NCI-H2107 (cell line): ENCODE results near the gene KDM2B.
"Not testable (repeated sequence)": the region's sequence is repeated elsewhere in the genome, so short reads cannot be mapped to it uniquely, and the experiment has no call there.

ENCODE experiments used
- DNase-seq: peaks from one replicate; lab custom pipeline; 2025; lab: John Stamatoyannopoulos, UW

Gene KDM2B

DNA sequence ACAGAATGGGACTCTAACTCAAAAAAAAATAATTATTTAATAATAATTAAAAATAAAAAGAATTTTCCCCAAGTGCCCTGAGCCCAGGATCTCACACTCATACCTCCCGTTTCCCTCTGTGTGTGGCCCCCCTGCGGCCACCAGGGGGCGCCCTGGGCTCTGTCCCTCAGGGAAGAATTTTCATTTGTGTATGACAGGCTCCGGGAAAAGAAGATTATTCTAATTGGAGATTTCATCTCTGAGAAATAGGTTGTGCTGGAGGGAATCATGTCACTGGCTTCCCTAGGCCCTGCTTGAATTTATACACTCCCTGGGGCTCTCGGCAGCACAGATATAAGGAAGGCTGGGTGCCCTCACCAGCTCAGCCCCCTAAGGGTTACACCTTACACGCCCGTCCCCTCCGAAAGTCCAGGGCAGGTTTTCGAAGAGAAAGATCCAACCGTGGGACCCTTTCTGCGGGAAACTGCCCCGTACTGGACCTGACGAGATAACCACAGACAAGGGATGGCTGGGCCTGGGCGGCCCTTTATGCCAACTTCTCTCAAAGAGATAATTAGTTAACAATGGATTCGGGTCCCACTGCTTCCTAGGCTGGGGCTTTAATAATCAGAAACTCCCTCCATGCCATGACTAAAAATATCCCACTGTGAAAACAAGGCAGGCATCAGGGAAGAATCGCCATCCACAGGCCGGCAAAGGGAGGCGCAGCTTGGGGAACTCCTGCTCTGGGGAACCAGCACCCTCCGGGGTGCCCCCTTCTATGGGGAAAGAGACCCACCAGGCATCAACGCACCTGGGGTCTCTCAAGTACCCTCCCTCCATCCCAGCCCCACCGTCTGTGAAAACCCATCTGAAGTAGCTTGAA is 80.7 kb downstream of the KDM2B start:
- peak; percentile 67 for DNase-seq

DNA sequence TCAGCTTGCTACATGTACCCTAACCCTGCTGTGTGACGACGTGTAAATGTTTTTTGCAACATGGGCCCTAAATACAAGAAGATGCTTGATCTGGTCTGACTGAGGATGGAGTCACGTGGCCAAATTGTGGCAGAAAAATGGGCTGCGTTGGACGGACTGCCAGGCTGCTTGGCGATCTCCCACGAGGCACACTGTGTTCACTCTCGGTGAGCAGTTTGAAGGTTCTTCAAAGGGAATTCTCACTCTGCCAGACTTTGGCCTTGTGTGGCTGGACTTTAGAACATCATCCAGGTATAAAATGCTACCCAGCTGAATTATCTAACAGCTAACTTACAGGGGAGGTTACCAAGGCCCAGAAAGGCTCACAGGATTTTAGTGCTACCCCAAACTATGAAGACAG is 85.1 kb downstream of the KDM2B start:
- no peak for DNase-seq

DNA sequence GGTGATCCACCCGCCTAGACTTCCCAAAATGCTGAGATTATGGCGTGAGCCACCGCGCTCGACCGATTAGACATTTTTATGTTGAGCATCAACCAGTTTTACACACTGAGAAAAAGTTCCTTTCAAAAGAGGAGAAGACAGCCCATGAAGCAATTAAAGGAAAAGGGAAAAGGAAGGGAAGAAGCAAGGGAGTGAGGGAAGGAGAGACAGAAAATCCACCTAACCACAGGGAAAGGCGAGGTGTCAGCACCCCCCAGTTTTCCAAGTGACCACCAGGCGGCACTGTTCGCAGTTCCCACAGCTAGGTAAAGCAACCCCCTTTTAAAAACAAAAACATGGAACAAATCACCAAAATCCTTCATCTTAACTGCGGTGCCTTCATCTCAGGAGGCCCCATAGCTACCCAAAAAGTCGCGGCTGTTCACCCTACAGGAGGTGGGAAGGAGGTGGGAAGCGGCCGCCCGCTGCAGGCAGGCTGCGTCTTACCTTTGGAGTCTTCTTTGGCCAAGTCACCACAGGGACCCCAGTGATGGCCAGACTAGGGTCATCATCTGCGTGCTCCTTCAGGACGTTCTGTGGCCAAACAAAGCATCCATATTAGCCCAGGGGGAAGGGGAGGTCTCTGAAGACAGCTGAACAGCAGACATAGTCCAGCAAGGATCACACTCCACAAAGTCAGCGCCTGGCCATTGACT is 86.6 kb downstream of the KDM2B start:
- no peak for DNase-seq

DNA sequence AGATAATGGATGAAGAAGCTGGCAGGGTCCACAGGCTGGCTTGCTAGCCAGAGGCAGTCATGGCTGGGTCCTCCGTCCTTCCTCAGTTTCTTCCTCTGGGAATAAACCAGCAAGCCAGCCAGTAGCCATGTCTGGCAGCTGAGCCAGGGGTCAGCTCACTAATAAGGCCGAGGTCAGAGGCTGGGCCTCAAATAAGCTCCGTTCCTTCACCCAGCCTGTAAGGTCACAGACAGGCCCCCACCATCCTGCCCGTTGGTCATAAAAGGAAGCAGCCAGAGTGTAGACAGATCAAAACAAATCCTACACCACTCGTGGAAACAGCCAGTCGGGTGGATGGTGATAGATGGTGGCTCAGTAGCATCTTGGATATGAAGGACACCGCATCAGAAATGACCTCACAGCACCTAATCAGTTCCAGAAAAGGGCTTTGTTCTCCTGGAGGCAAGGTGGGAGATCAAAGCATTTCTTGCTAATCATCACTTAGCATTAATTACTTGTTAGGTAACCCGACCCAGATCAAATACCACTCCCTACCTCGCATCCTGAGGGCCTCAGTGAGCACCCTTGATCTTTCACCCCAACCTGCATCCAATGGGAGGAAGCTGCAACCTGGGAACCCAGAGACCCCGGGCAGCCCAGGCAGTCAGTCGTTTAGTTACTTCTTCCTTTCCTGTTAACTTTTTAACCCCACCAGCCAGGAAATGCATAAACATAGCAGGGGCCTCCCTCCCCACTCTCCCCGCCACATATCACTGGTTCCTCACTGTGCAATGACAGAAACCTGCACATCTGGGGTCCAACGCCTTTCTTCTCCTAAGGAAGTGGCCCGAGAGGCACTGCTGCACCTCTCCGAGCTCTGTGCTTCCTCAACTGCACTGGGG is 90.2 kb downstream of the KDM2B start:
- no peak for DNase-seq

DNA sequence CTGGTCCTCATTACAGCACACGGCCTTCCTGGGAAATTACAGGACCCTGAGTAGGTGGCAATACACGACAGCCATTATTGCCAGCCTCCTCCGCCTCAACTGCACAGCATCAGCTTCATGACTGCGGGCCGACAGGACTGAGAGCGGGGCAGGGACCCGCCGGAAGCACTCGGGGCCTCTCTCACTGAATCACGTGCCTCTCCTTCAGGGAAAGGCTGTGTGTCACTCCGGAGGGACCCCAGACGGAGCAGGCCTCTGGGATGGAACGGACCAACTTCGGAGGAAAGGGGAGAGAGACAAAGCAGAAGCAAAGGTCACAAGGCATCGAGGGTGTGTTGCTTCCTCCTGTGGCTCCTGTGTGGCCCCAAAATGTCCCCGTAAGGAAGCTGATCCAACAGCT is 90.9 kb downstream of the KDM2B start:
- no peak for DNase-seq

DNA sequence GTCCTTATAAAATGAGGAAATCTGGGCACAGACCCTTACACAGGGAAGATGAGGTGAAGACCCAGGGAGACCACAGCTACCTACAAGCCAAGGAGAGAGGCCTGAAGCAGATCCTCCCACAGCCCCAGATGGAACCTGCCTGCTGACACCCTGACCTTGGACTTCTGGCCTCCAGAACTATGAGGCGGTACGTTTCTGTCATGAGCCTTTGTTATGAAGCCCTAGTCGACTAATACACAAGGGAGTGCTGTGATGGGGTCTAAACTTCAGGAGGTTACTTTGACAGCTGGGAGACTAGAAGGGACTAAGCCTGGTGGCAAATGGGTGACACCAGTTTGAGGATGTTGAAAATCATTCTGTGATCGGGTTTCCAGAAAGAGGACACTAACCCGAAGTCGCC is 95.9 kb downstream of the KDM2B start:
- DNase-seq: no peak

DNA sequence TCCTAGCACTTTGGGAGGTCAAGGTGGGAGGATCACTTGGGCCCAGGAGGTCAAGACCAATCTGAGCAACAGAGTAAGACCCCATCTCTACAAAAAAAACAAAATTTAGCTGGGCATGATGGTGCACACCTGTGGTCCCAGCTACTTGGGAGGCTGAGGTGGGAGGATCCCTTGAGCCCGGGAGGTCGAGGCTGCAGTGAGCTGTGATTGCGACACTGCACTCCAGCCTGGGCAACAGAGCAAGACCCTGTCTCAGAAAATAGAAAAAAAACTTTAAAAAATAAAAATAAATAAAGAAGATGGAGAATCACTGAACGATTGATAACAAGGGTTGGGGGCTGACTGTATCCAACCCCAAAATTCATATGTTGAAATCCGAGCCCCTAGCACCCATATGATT is 96.3 kb downstream of the KDM2B start:
- DNase-seq: not testable (repeated sequence)

DNA sequence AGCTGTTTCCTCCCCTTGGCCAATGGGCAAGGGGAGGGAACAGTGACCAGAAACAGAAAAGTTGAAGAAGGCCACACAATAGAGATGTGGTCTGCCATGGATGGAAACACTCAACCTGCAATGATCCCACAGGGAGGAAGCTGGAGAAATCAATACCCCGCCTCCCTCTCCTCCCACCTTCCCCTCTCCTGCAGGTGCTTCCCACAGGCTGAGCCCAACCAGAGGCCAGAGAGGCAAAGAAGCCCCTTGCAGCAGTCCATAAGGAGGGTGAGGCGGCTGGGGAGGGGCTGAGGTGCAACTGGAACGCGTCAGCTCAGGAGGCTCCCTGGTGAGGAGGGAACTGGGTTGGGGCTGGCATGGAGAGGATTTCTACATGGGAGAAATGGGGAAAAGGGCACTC is 96.9 kb downstream of the KDM2B start:
- peak; percentile 44 for DNase-seq

DNA sequence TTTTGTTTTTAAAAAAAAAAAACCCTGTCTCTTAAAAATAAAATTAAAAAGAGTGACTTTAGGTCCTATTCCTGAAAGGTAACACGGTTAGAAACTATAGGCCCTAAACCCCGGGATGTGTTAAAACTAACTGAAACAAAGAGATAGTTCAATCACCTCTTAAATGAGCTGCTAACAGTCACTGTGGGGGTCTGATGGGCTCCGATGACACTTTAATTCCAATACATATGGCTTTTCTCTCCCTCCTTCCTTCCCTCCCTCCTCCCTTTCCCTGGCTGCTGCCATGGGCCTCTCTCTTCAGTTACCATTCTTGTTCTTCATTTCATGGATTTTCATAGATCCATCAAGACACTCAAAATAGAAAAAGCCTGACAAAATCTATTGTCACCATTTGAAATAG is 104.3 kb downstream of the KDM2B start:
- no peak for DNase-seq

DNA sequence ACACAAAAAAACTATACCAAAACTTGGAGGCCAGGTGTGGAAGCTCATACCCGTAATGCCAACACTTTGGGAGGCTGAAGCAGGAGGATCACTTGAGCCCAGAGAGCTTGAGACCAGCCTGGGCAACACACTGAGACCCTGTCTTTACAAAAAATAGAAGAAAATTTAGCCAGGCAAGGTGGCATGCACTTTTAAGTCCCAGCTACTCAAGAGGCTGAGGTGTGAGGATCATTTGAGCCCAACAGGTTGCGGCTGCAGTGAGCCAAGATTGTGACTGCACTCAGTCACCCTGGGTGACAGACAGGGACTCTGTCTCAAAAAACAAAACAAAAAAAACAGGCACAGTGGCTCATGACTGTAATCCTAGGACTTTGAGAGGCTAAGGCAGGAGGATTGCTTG is 105.5 kb downstream of the KDM2B start:
- DNase-seq: no peak

DNA sequence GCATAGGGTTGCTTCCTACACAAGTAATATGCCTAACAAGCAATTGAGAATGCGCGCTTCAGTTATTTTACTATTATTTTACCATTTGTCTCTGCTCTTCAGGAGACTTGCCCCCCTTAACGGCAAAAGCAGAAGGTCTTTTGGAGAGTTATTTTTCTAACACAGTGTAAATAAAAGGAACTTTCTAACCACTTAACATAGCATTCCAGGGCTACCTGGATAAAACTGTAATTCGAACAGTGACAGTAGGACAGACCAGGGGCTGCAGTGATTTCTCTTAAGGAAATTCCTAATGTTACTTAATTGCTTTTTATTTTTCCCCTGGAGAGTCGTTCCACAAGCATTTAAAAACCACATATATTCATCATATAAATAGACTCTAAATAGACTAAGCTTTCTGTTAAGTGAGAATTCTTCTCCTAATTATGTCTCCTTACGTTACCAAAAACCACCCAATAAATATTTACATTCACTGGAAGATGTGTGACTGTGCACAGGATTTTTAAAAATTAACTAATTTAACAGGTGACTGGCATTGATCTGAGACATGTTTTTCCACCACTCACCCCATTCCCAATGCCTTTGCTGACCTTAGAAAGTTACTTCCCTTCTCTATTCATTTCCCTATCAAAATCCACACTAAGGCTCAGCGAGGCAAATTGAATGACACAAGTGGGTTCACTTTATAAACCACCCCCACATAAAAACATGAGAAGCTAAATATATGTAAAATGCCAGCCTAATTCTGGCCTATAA is 108.5 kb downstream of the KDM2B start:
- no peak for DNase-seq

DNA sequence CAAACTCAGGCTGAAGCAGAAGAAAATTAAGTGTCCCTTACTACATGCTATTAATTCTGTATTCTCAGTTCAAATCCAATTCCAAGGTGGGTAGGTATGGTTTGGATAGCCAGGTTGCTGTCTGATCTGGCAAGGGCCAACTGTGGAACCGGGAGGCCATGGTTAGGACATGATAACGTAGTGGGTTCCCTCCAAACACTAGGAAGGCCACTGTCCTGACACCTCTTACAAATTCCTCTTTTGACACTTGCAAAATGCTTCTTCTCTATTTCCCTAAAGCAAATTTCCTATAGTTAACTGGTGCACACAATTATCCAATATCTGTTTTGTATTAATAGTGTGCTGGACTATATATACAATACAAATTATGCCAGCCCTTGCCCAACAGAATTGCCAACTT is 110.1 kb downstream of the KDM2B start:
- DNase-seq: no peak

DNA sequence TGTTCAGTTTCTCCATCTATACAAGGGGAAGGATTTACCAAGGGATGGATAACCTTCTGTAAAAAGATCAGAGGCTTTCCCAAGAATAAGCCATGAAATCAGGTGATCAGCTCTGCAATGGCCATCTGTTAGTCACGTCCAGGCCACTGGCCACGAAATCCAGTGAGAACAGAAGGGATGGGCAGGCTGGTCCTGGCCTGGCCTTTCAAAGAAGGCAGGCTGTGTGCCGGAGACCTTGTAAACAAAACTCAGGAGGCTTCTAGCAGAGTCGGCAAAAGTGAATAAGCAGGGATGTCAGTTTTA is 112.4 kb downstream of the KDM2B start:
- no peak for DNase-seq

DNA sequence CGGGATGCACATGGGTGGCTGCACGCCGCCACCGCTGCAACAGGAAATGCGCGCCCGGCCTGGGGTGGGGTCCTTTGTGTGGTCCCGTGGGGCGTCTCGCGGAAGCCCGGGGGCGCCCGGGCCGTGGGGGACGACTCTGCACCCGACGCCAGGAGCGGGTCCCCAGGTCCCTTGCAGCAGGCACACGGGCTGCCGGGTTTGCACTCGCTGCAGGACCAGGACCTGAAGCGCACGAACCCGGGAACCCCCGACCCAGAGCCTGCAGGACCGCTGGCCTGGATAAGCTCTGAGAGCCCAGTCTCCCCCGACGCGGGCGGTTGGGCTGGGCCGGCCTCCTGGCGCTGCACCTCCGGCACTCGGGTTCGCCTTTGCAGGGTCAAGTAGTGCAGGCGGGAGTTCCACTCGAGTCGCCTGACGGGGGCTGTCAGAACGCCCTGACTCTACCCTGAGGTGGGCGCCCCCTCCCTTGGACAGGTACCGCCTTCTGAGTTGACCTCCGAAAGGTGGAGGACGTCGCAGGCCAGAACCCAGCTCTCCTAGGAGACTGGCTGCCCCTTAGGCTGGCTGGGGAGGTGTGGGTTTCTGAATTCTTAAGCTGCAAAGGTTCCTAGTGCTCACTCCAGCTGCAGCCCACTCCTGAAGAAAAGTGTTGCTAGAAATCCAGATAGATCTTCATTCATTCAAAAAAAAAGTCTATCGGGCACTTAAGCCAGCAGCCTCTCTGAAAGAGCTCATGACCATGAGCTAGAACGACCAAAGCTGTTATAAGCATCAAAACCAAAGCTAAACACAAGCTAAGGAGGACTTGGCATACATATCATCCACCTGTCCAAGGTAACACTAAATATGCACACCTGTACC is 113.0 kb downstream of the KDM2B start:
- DNase-seq: no peak

DNA sequence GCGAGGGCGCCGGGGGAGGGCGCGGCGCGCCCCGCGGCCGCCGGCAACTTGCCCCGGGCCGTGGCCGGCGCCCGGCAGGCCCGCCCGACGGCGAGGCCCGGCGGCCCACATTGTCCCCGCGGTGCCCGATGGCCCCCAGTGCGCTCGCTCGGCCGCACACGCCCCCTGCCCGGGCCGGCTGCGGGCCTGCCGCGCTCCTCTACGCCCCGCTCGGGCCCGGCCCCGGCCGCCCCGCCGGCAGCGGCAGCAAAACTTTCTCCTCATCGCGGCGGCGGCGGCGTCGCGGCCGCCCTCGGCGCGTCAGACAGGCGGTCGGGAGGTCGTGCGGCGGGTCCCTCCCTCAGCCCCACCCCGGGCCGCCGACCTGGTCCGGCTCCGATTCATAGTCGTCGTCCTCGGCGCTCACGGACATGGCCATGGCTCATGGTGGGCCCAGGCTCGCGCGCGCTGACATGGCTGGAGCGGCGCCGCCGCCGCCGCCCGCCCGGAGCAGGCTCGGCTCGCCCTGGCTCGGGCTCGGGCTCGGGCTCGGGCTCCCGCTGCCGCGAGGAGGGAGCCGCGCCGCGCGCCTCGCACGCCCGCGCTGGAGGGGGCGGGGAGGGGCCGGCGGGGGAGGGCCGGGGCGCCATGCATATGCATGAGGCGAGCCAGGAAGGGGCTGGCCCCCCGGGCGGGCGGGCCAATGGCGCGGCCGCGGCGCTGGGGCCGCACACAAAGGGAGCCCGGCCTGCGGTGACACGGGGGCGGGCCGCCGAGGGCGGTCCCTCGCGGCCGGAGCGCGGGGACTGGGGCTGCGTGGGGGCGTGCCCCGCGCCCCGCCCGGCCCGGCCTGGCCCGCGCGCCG is 113.8 kb downstream of the KDM2B start:
- DNase-seq: peak; percentile 86

DNA sequence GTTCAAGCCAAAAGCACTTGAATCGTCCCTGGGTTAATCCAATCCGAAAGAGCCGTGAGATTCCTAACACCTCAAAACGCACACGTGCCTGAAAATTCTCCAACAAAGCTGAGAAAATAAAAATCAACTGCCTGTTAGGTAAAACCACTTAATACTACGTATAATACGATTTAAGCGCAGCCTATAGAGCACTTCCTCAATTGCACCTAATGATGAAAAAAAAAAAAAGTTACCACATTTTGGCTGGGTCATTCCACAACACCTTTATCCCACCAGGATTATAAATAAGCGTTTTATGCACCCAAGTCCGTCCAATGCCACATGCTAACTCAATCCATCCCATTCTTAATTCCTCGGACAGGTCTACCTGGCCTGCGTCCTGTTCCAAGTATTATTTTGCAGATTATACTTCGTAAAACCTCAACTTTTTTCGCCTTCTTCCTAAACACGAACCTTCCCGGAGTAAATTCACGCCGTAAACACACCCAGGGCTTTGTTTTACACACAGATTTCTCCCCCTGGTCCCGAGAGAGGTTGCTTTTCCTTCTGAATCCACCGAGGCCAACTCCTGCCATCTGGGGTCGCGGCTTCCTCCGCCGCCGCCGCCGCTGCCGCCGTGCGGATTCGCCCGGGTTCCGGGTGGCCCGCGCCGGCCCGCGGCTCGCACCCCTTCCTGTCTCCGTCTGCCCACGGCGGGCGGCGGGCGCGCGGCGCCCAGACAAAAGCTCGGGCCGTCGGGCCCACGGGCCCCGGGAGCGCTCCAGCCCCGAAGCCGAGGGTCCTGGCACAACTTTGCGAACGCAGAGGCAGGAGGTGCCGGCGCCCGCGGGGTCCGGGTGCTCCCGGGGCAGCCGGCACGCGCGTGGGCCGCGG is 114.7 kb downstream of the KDM2B start:
- DNase-seq: no peak

DNA sequence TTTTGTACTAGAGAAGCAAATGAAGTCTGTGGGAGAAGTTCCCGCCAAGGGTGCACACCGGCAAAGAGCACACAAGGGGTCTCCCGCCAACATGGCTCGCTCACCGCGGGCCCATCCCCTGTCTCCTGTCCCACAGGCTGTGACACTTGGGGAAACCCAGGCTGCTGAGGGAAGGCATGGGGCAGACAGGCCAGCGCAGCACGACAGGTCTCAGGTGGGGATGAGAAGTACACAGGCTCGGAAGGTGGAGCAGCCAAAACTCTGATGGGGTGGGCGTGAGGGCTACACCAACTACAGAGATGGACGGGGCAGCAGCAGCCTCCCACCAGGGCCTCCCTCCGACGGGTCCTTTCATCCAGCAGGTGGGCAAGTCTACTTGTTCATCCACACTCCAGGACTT is 116.5 kb downstream of the KDM2B start:
- DNase-seq: no peak

DNA sequence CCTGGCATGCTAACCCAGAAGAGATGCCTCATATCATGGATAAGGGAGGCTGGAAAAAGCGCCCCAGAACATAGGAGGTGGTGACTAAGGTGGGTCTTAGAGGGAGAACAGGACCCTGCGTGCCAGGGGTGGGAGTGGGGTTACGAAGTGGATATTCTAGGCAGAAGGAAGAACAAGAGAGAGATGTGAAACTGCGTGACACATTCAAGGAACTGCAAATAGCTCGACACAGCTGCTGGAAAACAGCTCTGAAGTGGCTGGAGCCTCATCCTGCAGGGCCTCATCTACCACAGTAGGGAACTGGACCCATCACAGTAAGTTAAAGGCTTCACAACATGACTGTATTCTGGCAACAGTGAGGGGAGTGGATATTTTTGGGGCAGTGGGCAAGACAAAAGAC is 119.8 kb downstream of the KDM2B start:
- no peak for DNase-seq

DNA sequence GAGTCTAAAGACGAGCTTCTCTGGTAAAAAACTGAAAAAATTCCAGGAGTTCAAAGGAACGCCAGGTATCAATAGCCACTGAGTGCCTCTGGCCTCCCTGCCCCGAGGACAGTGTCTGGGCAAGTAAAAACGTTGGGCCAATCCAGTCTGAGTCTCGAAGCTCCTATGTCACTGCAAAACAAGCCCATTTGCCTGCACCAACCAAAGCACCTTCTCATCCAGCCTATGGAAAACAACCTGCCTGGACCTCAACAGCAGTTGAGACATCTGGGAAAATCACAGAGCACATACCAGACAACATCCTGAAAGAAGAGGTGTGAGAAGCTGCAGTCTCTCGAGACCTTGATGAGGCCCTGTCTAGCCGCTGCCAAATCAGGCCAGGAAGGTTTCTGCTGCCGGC is 124.3 kb downstream of the KDM2B start:
- no peak for DNase-seq
